HG03469 (cell line): ENCODE measurements around the gene FDPS.

ENCODE experiments used
- ATAC-seq: cut with Tn5 transposase; IDR thresholded peaks from one replicate; pipeline ENCODE4 v1.9.1; 2021; ENCODE audit warnings: mild to moderate bottlenecking, moderate library complexity, moderate number of reproducible peaks; ENCODE audit not compliant: unreplicated experiment

Gene FDPS

GRCh38 chr1:155352631-155353030, 44.0 kb downstream of the FDPS start:
- no peak for ATAC-seq

GRCh38 chr1:155360051-155360450, 51.4 kb downstream of the FDPS start:
- ATAC-seq, result no peak
